GM12878 (cell line): ENCODE measurements around the gene MYMX. TPM values are rescaled to one million over a fixed set of nuclear protein-coding genes. Genes with fewer than 3 reads are reported as not detected.

Source experiments
- ATAC-seq: fragments of 200-7000 bp; cut with Tn5 transposase; 3 replicates; pipeline ENCODE4 v1.9.1; 2020; ENCODE audit warnings: mild to moderate bottlenecking, moderate library complexity
- BruUV-seq: library from RNA; stranded (reverse); fragments of 400-500 nt; replicated peaks from 2 replicates; lab custom pipeline; 2021; lab: Mats Ljungman, UMichigan
- CTCF ChIA-PET: fragments of 300-600 bp; sonication (Branson Sonifier 250); formaldehyde crosslinking; extraction: SDS; loops from one replicate; lab custom pipeline; 2021; ENCODE audit warnings: inconsistent platforms; lab: Yijun Ruan, JAX
- POLR2A ChIA-PET: fragments of 350-600 bp; formaldehyde crosslinking; extraction: SDS; loops from one replicate; lab custom pipeline; 2021; ENCODE audit warnings: inconsistent platforms; lab: Charles Lee
- RAD21 ChIA-PET: fragments of 300-600 bp; sonication (Branson Sonifier 250); formaldehyde crosslinking; loops from one replicate; lab custom pipeline; 2023; ENCODE audit warnings: antibody characterized with exemption; ENCODE audit not compliant: unreplicated experiment; lab: Charles Lee
- SMC1A ChIA-PET: fragments of 300-600 bp; sonication (Branson Sonifier 250); formaldehyde crosslinking; loops from one replicate; lab custom pipeline; 2023; ENCODE audit not compliant: unreplicated experiment, uncharacterized antibody; lab: Charles Lee
- DNase-seq: peaks from one replicate; pipeline ENCODE4 v3.0.0-alpha.2; 2011; ENCODE audit warnings: low read depth, low spot score
- FAIRE-seq: peaks from 3 replicates; lab custom pipeline; 2011; peaks lifted over from hg19 to GRCh38; lab: Jason Lieb, UNC
- H2AFZ ChIP-seq: 2 replicates; pipeline ENCODE4 v1.6.0; 2011; ENCODE audit warnings: low read depth, low read length, control low read depth; ENCODE audit not compliant: control insufficient read depth
- H3K27ac ChIP-seq: 2 replicates; pipeline ENCODE4 v1.5.1; 2011; ENCODE audit warnings: control low read depth; ENCODE audit not compliant: control insufficient read depth, insufficient read depth
- H3K27me3 ChIP-seq, 2 experiments: replicated peaks in 1 of 2; 2 replicates each; pipeline versions ENCODE4 v1.6.0 to v1.6.1; 2011; ENCODE audit warnings: low read length in 1 of 2; ENCODE audit not compliant: control insufficient read depth in 2 of 2, insufficient read depth in 2 of 2
- H3K36me3 ChIP-seq, 2 experiments: 2 replicates each; pipeline ENCODE4 v1.5.1; 2011; ENCODE audit warnings: low read length in 1 of 2; ENCODE audit not compliant: control insufficient read depth in 2 of 2, insufficient read depth in 2 of 2
- H3K4me1 ChIP-seq: 2 replicates; pipeline ENCODE4 v1.6.1; 2011; ENCODE audit warnings: mild to moderate bottlenecking, low read length, moderate library complexity, mixed read lengths; ENCODE audit not compliant: control insufficient read depth, insufficient read depth
- H3K4me2 ChIP-seq: 2 replicates; pipeline ENCODE4 v1.6.0; 2011; ENCODE audit warnings: control low read depth; ENCODE audit not compliant: control insufficient read depth, insufficient read depth
- H3K4me3 ChIP-seq: fragments of 200-600 bp; sonication (generic); 2 replicates; pipeline ENCODE4 v1.5.1; 2016
- H3K79me2 ChIP-seq: 2 replicates; pipeline ENCODE4 v1.6.0; 2011; ENCODE audit warnings: low read length; ENCODE audit not compliant: control insufficient read depth, insufficient read depth
- H3K9ac ChIP-seq: 2 replicates; pipeline ENCODE4 v1.8.0; 2011; ENCODE audit warnings: low read length, control low read depth, mixed read lengths; ENCODE audit not compliant: control insufficient read depth, insufficient read depth
- H3K9me3 ChIP-seq: replicated peaks from 3 replicates; pipeline ENCODE4 v1.5.1; 2011; ENCODE audit warnings: mild to moderate bottlenecking, low read length; ENCODE audit not compliant: control insufficient read depth, insufficient read depth
- H4K20me1 ChIP-seq: 2 replicates; pipeline ENCODE4 v1.6.0; 2011; ENCODE audit not compliant: control insufficient read depth, insufficient read depth
- CEBPZ ChIP-seq: fragments of 150-350 bp; IDR thresholded peaks from 2 replicates; pipeline ENCODE4 v1.6.1; 2016; ENCODE audit warnings: low read depth, low read length
- STAT1 ChIP-seq: fragments of 450-650 bp; conservative IDR thresholded peaks from 2 replicates; pipeline ENCODE4 v1.6.1; 2014; ENCODE audit warnings: antibody characterized with exemption, mild to moderate bottlenecking
- ZBTB33 ChIP-seq: fragments of 450-650 bp; IDR thresholded peaks from 2 replicates; pipeline ENCODE4 v1.6.1; 2017; ENCODE audit warnings: mild to moderate bottlenecking
- WGBS: methylation state at CpG from one replicate; pipeline ENCODE4 v1.1.6; 2016; ENCODE audit warnings: low lambda C conversion rate; ENCODE audit not compliant: insufficient replicate concordance, insufficient coverage; ENCODE audit errors: missing lambda C conversion rate; 5-methylcytosine and 5-hydroxymethylcytosine counted together
- in situ Hi-C: fragments of 300-500 bp; cut with MboI; formaldehyde crosslinking; loops from 9 replicates; pipeline ENCODE4 v1.14.3; 2018; ENCODE audit warnings: mixed read lengths
- intact Hi-C: fragments of 100-400 bp; cut with micrococcal nuclease; formaldehyde crosslinking; loops from one replicate; pipeline ENCODE4 v1.14.2; 2022; ENCODE audit not compliant: unreplicated experiment
- polyA plus RNA-seq, 11 experiments: library from polyadenylated mRNA; depleted of rRNA in 4 of 11; unstranded in 6 of 11; stranded (reverse) in 5 of 11; fragments of >200 nt; fragmentation: Nextera tagmentation in 4 of 11; fragmentation: Illumina TruSeq in 1 of 11; extraction: Ambion mirVana in 4 of 11; extraction: Trizol in 1 of 11; gene quantifications; 1 replicate in 1 of 11; 2 replicates in 10 of 11; pipeline versions ENCODE4 v1.2.1 to v1.2.3, GENCODE V29; 2011 to 2016; ENCODE audit warnings: inconsistent platforms in 2 of 11, missing spikeins in 2 of 11, low read depth in 1 of 11
- total RNA-seq, 4 experiments: library from RNA; depleted of rRNA in 3 of 4; stranded (reverse); fragments of >200 nt in 3 of 4; fragmentation: Illumina TruSeq in 1 of 4; extraction: Trizol in 1 of 4; gene quantifications; 2 replicates each; pipeline versions ENCODE4 v1.2.1 to v1.2.3, GENCODE V29; 2013 to 2021

Gene MYMX
- total and polyA plus RNA-seq, 10 of the 15 experiments (the other 5 are each of a cell fraction or from before 2014, with no cell fraction given), result not detected

DNA sequence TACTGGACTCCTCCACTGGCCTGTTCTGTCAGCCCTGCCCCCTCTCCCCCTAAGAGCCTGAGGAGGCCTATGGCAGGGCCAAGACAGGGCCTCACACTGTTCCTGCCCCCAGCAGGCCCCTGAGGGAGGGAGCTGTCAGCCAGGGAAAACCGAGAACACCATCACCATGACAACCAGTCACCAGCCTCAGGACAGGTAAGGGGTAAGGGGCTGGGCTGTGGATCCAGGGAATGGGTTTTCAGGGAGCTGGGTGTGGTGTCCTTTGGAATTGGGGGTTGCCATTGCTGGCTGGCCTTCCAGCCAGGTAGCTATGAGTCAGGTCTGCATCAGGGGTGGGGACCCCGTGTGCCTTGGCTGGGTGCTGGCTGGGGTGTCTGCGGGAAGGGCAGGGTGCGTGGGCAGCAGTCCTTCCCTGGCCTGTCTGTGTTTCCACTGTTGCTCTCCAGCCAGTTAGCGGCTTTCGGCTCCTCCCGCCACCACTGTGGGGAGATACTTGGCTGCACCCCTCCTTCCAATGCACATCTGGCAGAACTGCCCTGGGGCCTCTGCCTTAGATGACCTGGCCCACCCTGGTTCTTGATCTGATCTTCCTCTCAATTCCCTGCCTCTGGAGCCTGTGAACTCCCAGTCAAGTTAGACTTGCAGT lies 10.5 kb downstream of the MYMX start:
- CTCF ChIA-PET, result interaction anchor here (0.7 to 6.0 kb wide), 5 partner anchors 10 to 53 kb away, joined by 3 to 39 read pairs (median 4); partner anchors contain the start of gene HSP90AB1
- H4K20me1 ChIP-seq, result no peaks in the 10 kb centered on the region
- H3K79me2 ChIP-seq, result peaks cover 31% of the 10 kb centered on the region
- H3K27me3 ChIP-seq, result no peaks in the 10 kb centered on the region
- no peak overlapping the region for H3K4me2 ChIP-seq
- H3K36me3 ChIP-seq, result peaks cover under 1 to 13% of the 10 kb centered on the region in 2 experiments; a peak in 3 of 4 replicates
- BruUV-seq, result no TSS peak
- in situ Hi-C loops, result no loop called here
- RAD21 ChIA-PET, result interaction anchor here (1.0 to 1.7 kb wide), 2 partner anchors 15 to 52 kb away, joined by 3 to 4 read pairs; no protein-coding TSS in a partner anchor
- H3K9me3 ChIP-seq, result no peaks in the 10 kb centered on the region
- no peak overlapping the region for H3K9ac ChIP-seq
- SMC1A ChIA-PET, result interaction anchor here (0.8 to 2.3 kb wide), 5 partner anchors 8 to 64 kb away, joined by 3 to 6 read pairs (median 4); no protein-coding TSS in a partner anchor
- TF ChIP-seq ZBTB33 (peak; percentile 60; the same call in 1 of the 2 replicates), STAT1 (no peak), CEBPZ (no peak)
- intact Hi-C loops, result no loop called here
- H3K4me1 ChIP-seq, result peaks cover 18% of the 10 kb centered on the region
- no peak overlapping the region for H3K27ac ChIP-seq
- no peak for ATAC-seq
- no peak for FAIRE-seq
- 78% methylated on average over 7 of the region's 7 CpGs for WGBS
- no peak overlapping the region for H3K4me3 ChIP-seq
- POLR2A ChIA-PET, result interaction anchor here (0.6 to 1.0 kb wide), 3 partner anchors 8 to 698 kb away, joined by 3 read pairs; no protein-coding TSS in a partner anchor
- no peak overlapping the region for H2AFZ ChIP-seq
- DNase-seq, result no peak
